Thyroid gland (tissue), 4 donors: ENCODE measurements around the gene ST6GALNAC4. TPM values are rescaled to one million over a fixed set of nuclear protein-coding genes. Genes with fewer than 3 reads are reported as not detected.
A peak's percentile ranks its signal among the peaks of the same experiment; 100 is the strongest.

Source experiments
- DNase-seq, 2 donors: peaks; one replicate each; pipeline ENCODE4 v3.0.0-alpha.2; 2019
- H3K27ac ChIP-seq, 3 donors: fragments of 200-600 bp; sonication (generic); 1 replicate in 2 of 3; 2 replicates in 1 of 3; pipeline ENCODE4 v1.5.1; 2016 to 2019; ENCODE audit warnings: mild to moderate bottlenecking in 1 of 3, moderate library complexity in 1 of 3
- H3K27me3 ChIP-seq: fragments of 200-600 bp; sonication (generic); one replicate; pipeline ENCODE4 v1.5.1; 2019
- H3K36me3 ChIP-seq, 2 donors: fragments of 200-600 bp; sonication (generic); one replicate each; pipeline ENCODE4 v1.5.1; 2016 to 2019
- H3K4me1 ChIP-seq, 2 donors: fragments of 200-600 bp; sonication (generic); one replicate each; pipeline ENCODE4 v1.5.1; 2017 to 2019
- H3K4me3 ChIP-seq, 3 donors: fragments of 200-600 bp; sonication (generic); replicated peaks in 1 of 3; 1 replicate in 2 of 3; 2 replicates in 1 of 3; pipeline ENCODE4 v1.5.1; 2016; ENCODE audit warnings: mild to moderate bottlenecking in 1 of 3
- H3K9me3 ChIP-seq: fragments of 200-600 bp; sonication (generic); one replicate; pipeline ENCODE4 v1.5.1; 2017
- CTCF ChIP-seq, 6 experiments: fragments of 200-600 bp in 3 of 6; fragments of 450-650 bp in 3 of 6; sonication (generic) in 3 of 6; IDR thresholded peaks; one replicate each; pipeline ENCODE4 v1.5.1; 2016 to 2019; ENCODE audit warnings: antibody characterized with exemption in 6 of 6, mild to moderate bottlenecking in 2 of 6, inconsistent platforms in 1 of 6, moderate library complexity in 1 of 6
- POLR2A ChIP-seq, 2 donors: fragments of 450-650 bp; IDR thresholded peaks; one replicate each; pipeline ENCODE4 v1.6.1; 2017; ENCODE audit warnings: antibody characterized with exemption in 2 of 2, mild to moderate bottlenecking in 2 of 2, moderate library complexity in 1 of 2
- WGBS, 2 donors: methylation state at CpG; one replicate each; pipeline ENCODE4 v1.1.5; 2017; 5-methylcytosine and 5-hydroxymethylcytosine counted together
- intact Hi-C: fragments of 100-400 bp; cut with DNase I; formaldehyde crosslinking; loops from one replicate; pipeline ENCODE4 v1.15.1; 2023
- total RNA-seq, 4 donors: library from RNA; depleted of rRNA; stranded (reverse); fragments of >200 nt; gene quantifications; one replicate each; pipeline ENCODE4 v1.2.3, GENCODE V29; 2016

ST6GALNAC4 gene
- total RNA-seq, 4 donors from 2014 or later = 8.9 to 27.4 (median 19.1) TPM

- peaks cover 53 to 54% of the 10 kb centered on the region in 2 donors for H3K4me1 ChIP-seq
- H3K4me3 ChIP-seq = no peak overlapping the region
- TF ChIP-seq CTCF (IDR thresholded peaks at IDR 0.05) (no peak), POLR2A (IDR thresholded peaks at IDR 0.05) (no peak)
- no peaks in the 10 kb centered on the region for H3K9me3 ChIP-seq
- no peak for DNase-seq
- H3K27me3 ChIP-seq = no peaks in the 10 kb centered on the region
- peaks cover 12 to 15% of the 10 kb centered on the region in 2 donors for H3K36me3 ChIP-seq
- intact Hi-C loops = no loop called here
- 80% methylated on average over 4 of the region's 4 CpGs for WGBS, 2 donors
- H3K27ac ChIP-seq = peak overlapping the region; percentile 81 to 94 (median 91)
These were observed 23.8 kb upstream of the ST6GALNAC4 start for GRCh38 chr9:127940593-127940992.

- intact Hi-C loops = no loop called here
- WGBS, 2 donors = 38 to 50% methylated on average over 24 to 25 of the region's 25 CpGs
- no peaks in the 10 kb centered on the region for H3K27me3 ChIP-seq
- no peaks in the 10 kb centered on the region for H3K9me3 ChIP-seq
- H3K36me3 ChIP-seq = no peaks in the 10 kb centered on the region
- H3K4me1 ChIP-seq = peaks cover 53 to 54% of the 10 kb centered on the region in 2 donors
- H3K4me3 ChIP-seq = peak overlapping the region in 1 of 3 donors; percentile 74
- DNase-seq = no peak
- no peak for TF ChIP-seq POLR2A (IDR thresholded peaks at IDR 0.05)
- no peak for TF ChIP-seq CTCF (IDR thresholded peaks at IDR 0.05)
- H3K27ac ChIP-seq = peak overlapping the region in 2 of 3 donors; percentile 43 to 73
These were observed 21.5 kb upstream of the ST6GALNAC4 start for GRCh38 chr9:127938298-127938690.

- WGBS, 2 donors = 15 to 18% methylated on average over 8 to 25 of the region's 60 CpGs
- Histone ChIP-seq H3K27me3 (no peaks in the 10 kb centered on the region), H3K4me3 (peak within 1 kb of the TSS; percentile 52 to 74 (median 63)), H3K27ac (peak within 1 kb of the TSS in 2 of 3 donors; percentile 43 to 73), H3K4me1 (peaks cover 49 to 51% of the 10 kb centered on the region in 2 donors), H3K36me3 (no peaks in the 10 kb centered on the region), H3K9me3 (no peaks in the 10 kb centered on the region)
- peak; percentile 75 to 78 for DNase-seq
- intact Hi-C loops = no loop called here
- TF ChIP-seq POLR2A (IDR thresholded peaks at IDR 0.05) = peak in 1 of 2 donors; percentile 57
- TF ChIP-seq CTCF (IDR thresholded peaks at IDR 0.05) = no peak
These were observed 20.8 kb upstream of the ST6GALNAC4 start, which contains the start of gene DPM2 for GRCh38 chr9:127937388-127938297. Gene DPM2 (minus strand): TSS chr9:127937854. CDS start chr9:127937820, 34 bp downstream.

GRCh38 chr9:127937056-127937387 is 20.2 kb upstream of the ST6GALNAC4 start:
- peaks cover 43 to 44% of the 10 kb centered on the region in 2 donors for H3K4me1 ChIP-seq
- no peak for DNase-seq
- no peaks in the 10 kb centered on the region for H3K9me3 ChIP-seq
- no peaks in the 10 kb centered on the region for H3K27me3 ChIP-seq
- H3K27ac ChIP-seq = peak overlapping the region in 1 of 3 donors; percentile 73
- 8 to 16% methylated on average over 7 of the region's 7 CpGs for WGBS, 2 donors
- H3K36me3 ChIP-seq = no peaks in the 10 kb centered on the region
- TF ChIP-seq POLR2A (IDR thresholded peaks at IDR 0.05) (no peak), CTCF (IDR thresholded peaks at IDR 0.05) (no peak)
- peak overlapping the region; percentile 52 to 74 (median 63) for H3K4me3 ChIP-seq
- intact Hi-C loops = no loop called here

- Histone ChIP-seq H3K9me3 (no peaks in the 10 kb centered on the region), H3K27me3 (no peaks in the 10 kb centered on the region), H3K36me3 (no peaks in the 10 kb centered on the region), H3K27ac (no peak overlapping the region), H3K4me3 (peak overlapping the region in 1 of 3 donors; percentile 74), H3K4me1 (peaks cover 42 to 43% of the 10 kb centered on the region in 2 donors)
- 76 to 77% methylated on average over 14 of the region's 14 CpGs for WGBS, 2 donors
- intact Hi-C loops = no loop called here
- TF ChIP-seq POLR2A (IDR thresholded peaks at IDR 0.05) = no peak
- no peak for DNase-seq
These were observed 19.6 kb upstream of the ST6GALNAC4 start for GRCh38 chr9:127936347-127936852.
